GM12873 (cell line): Measurements from ENCODE around the gene CHML.

ENCODE experiments used
- TF ChIP-seq, protein P1 (sequence below): IDR thresholded peaks from 2 replicates; pipeline ENCODE4 v1.5.1; 2012; ENCODE audit warnings: low read depth, mild to moderate bottlenecking, moderate library complexity, low read length, control low read depth; ENCODE audit not compliant: insufficient read depth; ENCODE audit errors: missing control alignments

The CHML gene

GRCh38 chr1:241637604-241638003, 2.6 kb downstream of the CHML start:
- TF ChIP-seq, protein P1, sequence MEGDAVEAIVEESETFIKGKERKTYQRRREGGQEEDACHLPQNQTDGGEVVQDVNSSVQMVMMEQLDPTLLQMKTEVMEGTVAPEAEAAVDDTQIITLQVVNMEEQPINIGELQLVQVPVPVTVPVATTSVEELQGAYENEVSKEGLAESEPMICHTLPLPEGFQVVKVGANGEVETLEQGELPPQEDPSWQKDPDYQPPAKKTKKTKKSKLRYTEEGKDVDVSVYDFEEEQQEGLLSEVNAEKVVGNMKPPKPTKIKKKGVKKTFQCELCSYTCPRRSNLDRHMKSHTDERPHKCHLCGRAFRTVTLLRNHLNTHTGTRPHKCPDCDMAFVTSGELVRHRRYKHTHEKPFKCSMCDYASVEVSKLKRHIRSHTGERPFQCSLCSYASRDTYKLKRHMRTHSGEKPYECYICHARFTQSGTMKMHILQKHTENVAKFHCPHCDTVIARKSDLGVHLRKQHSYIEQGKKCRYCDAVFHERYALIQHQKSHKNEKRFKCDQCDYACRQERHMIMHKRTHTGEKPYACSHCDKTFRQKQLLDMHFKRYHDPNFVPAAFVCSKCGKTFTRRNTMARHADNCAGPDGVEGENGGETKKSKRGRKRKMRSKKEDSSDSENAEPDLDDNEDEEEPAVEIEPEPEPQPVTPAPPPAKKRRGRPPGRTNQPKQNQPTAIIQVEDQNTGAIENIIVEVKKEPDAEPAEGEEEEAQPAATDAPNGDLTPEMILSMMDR, result no peak

- TF ChIP-seq, protein P1, result no peak
These were observed 3.1 kb downstream of the CHML start for GRCh38 chr1:241637046-241637590.

DNA sequence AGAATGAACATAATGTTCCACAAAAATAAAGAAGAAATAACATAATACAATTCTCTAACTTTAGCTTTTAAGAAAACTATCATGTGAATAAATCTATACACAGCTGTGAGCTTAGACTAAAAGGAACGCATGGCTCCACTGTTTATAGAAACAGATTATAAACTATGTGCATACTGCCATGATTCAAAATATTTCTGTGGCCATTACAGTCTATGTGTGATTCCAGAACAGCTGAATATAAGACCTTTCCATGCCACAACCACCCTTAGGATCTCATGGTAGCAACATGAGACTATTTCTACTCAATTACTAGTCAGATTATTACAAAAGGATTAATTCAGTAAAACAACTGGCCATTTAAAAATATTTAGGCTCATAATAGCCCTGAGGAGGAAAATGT, 3.9 kb downstream of the CHML start:
- TF ChIP-seq, protein P1, result no peak

- TF ChIP-seq, protein P1, result no peak
These were observed 4.5 kb downstream of the CHML start for GRCh38 chr1:241635556-241636152.

GRCh38 chr1:241632987-241633386, 7.2 kb downstream of the CHML start:
- TF ChIP-seq, protein P1, result no peak

GRCh38 chr1:241631674-241632073, 8.5 kb downstream of the CHML start:
- TF ChIP-seq, protein P1, result no peak

DNA sequence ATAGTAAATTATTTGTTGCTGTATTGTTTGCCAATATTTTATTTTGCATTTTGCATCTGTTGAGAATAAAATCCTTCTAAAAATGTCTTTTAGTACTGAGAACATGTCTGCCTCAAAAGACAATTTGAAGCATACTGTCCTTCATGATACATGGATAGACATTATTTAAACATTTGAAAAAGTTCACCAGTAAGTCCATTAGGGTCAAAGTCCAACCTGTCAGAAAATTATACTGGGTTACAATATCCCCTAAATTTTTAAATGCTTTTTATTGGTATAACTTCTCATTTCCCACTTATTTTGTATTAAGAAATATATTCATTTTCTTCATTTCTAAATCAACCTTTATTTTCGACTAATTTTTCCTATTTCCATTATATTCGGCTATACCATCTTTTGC, 9.3 kb downstream of the CHML start:
- TF ChIP-seq, protein P1, result no peak

- TF ChIP-seq, protein P1, result no peak
These were observed 9.7 kb downstream of the CHML start for GRCh38 chr1:241630476-241630875.
